ENCODE measurements around the gene SSR3.

SSR3 gene

GRCh38 chr3:156492801-156493261 lies 62.1 kb downstream of the SSR3 start:
- DNase-seq: no peak

DNA sequence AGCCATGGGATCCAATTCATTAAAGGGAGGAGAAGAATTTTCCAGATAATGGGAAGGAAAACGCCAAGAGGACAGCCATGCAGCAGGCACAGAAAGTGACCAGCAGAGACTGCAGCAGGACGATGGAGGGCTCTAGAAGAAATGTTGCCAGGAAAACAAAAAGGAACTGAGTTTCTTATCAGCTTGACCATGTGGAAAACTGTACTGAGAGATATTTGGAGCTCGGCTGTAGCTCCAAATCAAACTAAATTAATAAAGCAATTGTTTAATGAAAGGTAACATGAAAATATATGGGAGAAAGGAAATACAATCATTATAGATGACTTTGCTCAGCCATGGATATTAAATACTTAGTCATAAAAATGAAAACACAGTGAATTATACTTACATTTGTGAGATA lies 63.7 kb downstream of the SSR3 start:
- no peak for DNase-seq
